ENCODE measurements around the gene TNFRSF9.
A peak's percentile ranks its signal among the peaks of the same experiment; 100 is the strongest.

DNA sequence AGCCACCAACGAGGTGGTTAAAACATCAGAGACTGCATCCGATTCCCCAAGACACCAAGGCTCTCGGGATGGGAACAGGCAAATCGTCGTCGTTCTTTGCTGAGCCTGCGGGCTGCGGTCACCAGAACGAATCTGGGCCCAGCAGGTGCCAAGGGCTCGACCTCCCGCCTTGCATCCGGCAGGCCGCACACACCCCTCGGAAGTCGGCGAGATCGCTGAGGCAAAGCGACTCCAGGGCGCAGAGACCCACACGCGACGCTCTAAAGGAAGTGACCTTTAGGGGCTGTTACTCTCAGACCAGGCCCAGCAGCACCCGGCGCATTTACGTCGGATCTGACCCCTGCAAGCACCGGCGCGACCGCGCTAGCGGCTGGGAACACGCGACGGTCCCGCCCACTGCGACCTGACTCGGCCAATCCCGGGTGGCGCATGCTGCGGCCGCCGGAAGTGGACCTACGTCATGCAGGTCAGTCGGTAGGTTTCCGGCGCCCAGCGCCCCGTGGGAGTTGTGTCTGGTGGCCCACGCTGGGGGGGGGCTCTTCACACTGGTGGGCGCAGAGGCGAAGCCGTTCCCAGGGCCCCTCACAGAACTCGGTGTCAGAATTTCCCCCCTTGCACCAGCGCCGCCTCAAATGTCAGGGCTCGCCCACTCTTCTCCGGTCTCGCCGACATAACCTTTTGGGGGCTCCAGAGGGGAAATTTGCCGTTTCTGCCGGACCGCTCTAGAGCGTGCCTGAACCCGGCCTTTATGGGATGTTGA, 13.4 kb upstream of the TNFRSF9 start:
- TF ChIP-seq, protein P1, sequence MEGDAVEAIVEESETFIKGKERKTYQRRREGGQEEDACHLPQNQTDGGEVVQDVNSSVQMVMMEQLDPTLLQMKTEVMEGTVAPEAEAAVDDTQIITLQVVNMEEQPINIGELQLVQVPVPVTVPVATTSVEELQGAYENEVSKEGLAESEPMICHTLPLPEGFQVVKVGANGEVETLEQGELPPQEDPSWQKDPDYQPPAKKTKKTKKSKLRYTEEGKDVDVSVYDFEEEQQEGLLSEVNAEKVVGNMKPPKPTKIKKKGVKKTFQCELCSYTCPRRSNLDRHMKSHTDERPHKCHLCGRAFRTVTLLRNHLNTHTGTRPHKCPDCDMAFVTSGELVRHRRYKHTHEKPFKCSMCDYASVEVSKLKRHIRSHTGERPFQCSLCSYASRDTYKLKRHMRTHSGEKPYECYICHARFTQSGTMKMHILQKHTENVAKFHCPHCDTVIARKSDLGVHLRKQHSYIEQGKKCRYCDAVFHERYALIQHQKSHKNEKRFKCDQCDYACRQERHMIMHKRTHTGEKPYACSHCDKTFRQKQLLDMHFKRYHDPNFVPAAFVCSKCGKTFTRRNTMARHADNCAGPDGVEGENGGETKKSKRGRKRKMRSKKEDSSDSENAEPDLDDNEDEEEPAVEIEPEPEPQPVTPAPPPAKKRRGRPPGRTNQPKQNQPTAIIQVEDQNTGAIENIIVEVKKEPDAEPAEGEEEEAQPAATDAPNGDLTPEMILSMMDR (IDR thresholded peaks at IDR 0.05 in 8 of 11, conservative IDR thresholded peaks at IDR 0.05 in 3 of 11): peak in 2 of 11 experiments; percentile 17 to 19
- peak in 1 of 3 donors; percentile 56 for TF ChIP-seq POLR2A (IDR thresholded peaks at IDR 0.05)
